Keratinocyte (primary cell): Measurements from ENCODE around the gene METTL3. TPM values are rescaled to one million over a fixed set of nuclear protein-coding genes. Genes with fewer than 3 reads are reported as not detected.
A peak's percentile ranks its signal among the peaks of the same experiment; 100 is the strongest.

ENCODE experiments used
- DNase-seq: peaks from one replicate; pipeline ENCODE4 v3.0.0-alpha.2; 2011; ENCODE audit warnings: low read depth, missing footprints, low spot score
- FAIRE-seq: peaks from 2 replicates; lab custom pipeline; 2011; peaks lifted over from hg19 to GRCh38; lab: Jason Lieb, UNC
- H2AFZ ChIP-seq: 2 replicates; pipeline ENCODE4 v1.6.0; 2012; ENCODE audit warnings: low read length, control low read depth, inconsistent platforms; ENCODE audit not compliant: control insufficient read depth
- H3K27ac ChIP-seq: 2 replicates; pipeline ENCODE4 v1.5.1; 2011; ENCODE audit warnings: low read length; ENCODE audit not compliant: control insufficient read depth, insufficient read depth
- H3K27me3 ChIP-seq: 3 replicates; pipeline ENCODE4 v1.6.0; 2011; ENCODE audit warnings: low read length; ENCODE audit not compliant: control insufficient read depth, insufficient read depth; ENCODE audit errors: extremely low read depth
- H3K36me3 ChIP-seq, 2 experiments: 2 replicates in 1 of 2; 3 replicates in 1 of 2; pipeline ENCODE4 v1.5.1; 2011; ENCODE audit warnings: low read length in 2 of 2, mild to moderate bottlenecking in 1 of 2; ENCODE audit not compliant: control insufficient read depth in 2 of 2, insufficient read depth in 2 of 2; ENCODE audit errors: extremely low read depth in 1 of 2
- H3K4me1 ChIP-seq: 3 replicates; pipeline ENCODE4 v1.5.1; 2011; ENCODE audit warnings: low read length; ENCODE audit not compliant: control insufficient read depth, insufficient read depth; ENCODE audit errors: extremely low read depth
- H3K4me2 ChIP-seq: 3 replicates; pipeline ENCODE4 v1.6.0; 2011; ENCODE audit warnings: low read depth, low read length; ENCODE audit not compliant: control insufficient read depth, insufficient read depth; ENCODE audit errors: extremely low read depth
- H3K4me3 ChIP-seq, 3 experiments: fragments of 200-600 bp in 1 of 3; sonication (generic) in 1 of 3; 2 replicates in 2 of 3; 3 replicates in 1 of 3; pipeline ENCODE4 v1.5.1; 2011 to 2016; ENCODE audit warnings: low read length in 3 of 3, mild to moderate bottlenecking in 3 of 3, control low read depth in 2 of 3, inconsistent platforms in 1 of 3, low read depth in 1 of 3, mixed read lengths in 1 of 3, mixed run types in 1 of 3, moderate library complexity in 1 of 3; ENCODE audit not compliant: control insufficient read depth in 2 of 3, insufficient read depth in 2 of 3; ENCODE audit errors: extremely low read depth in 1 of 3
- H3K79me2 ChIP-seq: 2 replicates; pipeline ENCODE4 v1.6.0; 2012; ENCODE audit warnings: low read length; ENCODE audit not compliant: control insufficient read depth, insufficient read depth
- H3K9ac ChIP-seq: 3 replicates; pipeline ENCODE4 v1.6.0; 2011; ENCODE audit warnings: low read length; ENCODE audit not compliant: control insufficient read depth, insufficient read depth; ENCODE audit errors: extremely low read depth
- H3K9me1 ChIP-seq: 3 replicates; pipeline ENCODE4 v1.6.0; 2011; ENCODE audit warnings: low read length; ENCODE audit not compliant: control insufficient read depth, insufficient read depth; ENCODE audit errors: extremely low read depth
- H3K9me3 ChIP-seq: 2 replicates; pipeline ENCODE4 v1.5.1; 2012; ENCODE audit warnings: low read depth, low read length; ENCODE audit not compliant: control insufficient read depth
- H4K20me1 ChIP-seq: 3 replicates; pipeline ENCODE4 v1.6.0; 2011; ENCODE audit warnings: low read length; ENCODE audit not compliant: control insufficient read depth, insufficient read depth; ENCODE audit errors: extremely low read depth
- EZH2 ChIP-seq: IDR thresholded peaks from one replicate; pipeline ENCODE4 v1.6.1; 2012; ENCODE audit warnings: inconsistent platforms, mild to moderate bottlenecking, low read length, moderate library complexity
- dilution Hi-C: fragments of 300-500 bp; cut with MboI; formaldehyde crosslinking; loops from one replicate; pipeline ENCODE4 v1.7.0; 2020; ENCODE audit warnings: low sequenced_read_pairs; ENCODE audit not compliant: extremely low pct_ligation_motif_present
- polyA plus RNA-seq, 5 experiments: library from polyadenylated mRNA; depleted of rRNA in 3 of 5; stranded (reverse) in 3 of 5; stranded (forward) in 1 of 5; unstranded in 1 of 5; fragments of >200 nt; gene quantifications; 1 replicate in 1 of 5; 2 replicates in 3 of 5; 3 replicates in 1 of 5; pipeline versions ENCODE4 v1.2.1 to v1.2.3, GENCODE V29; 2011 to 2012; ENCODE audit warnings: missing spikeins in 2 of 5, low read depth in 1 of 5, low replicate concordance in 1 of 5
- TF ChIP-seq, protein P1 (sequence below), 3 experiments: IDR thresholded peaks in 1 of 3; conservative IDR thresholded peaks in 1 of 3; optimal IDR thresholded peaks in 1 of 3; 2 replicates in 2 of 3; 3 replicates in 1 of 3; pipeline versions ENCODE3 to v1.5.1; 2011; ENCODE audit warnings: low read length in 3 of 3, mild to moderate bottlenecking in 3 of 3, moderate library complexity in 2 of 3, control low read depth in 1 of 3, inconsistent platforms in 1 of 3; ENCODE audit not compliant: insufficient read depth in 2 of 3; ENCODE audit errors: extremely low read depth in 1 of 3

METTL3 gene
- polyA plus RNA-seq, 1 donor (not counting 4 experiments of a cell fraction or from before 2014, with no cell fraction given), result 99.7 TPM

DNA sequence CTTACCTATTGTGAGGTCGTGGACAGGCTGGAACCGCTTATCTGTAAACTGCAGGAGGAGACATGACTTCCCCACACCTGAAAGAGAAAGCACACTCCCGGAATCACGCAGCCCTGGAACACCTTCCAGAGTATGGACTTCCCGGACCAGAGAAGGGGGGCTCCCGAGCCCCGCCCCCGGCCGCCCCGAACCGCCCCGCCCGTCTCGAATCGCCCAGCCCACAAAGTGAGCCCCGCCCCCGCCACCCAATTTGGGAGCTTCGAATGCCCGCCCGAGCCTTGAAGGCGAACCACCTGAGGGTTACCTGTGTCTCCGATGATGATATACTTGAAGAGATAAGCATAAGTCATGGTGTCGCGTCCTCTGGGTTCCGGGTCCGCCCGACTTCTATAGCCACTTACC is 34.6 kb downstream of the METTL3 start:
- Histone ChIP-seq H3K4me1 (peaks cover 13% of the 10 kb centered on the region), H2AFZ (peak overlapping the region; percentile 98), H3K9ac (peak overlapping the region; percentile 91), H3K4me3 (peak overlapping the region; percentile 97 to 99 (median 98)), H4K20me1 (no peaks in the 10 kb centered on the region), H3K79me2 (peaks cover 43% of the 10 kb centered on the region), H3K36me3 (peaks cover 0 to 4% of the 10 kb centered on the region in 2 experiments), H3K9me1 (no peaks in the 10 kb centered on the region), H3K27ac (peak overlapping the region; percentile 92), H3K4me2 (peak overlapping the region; percentile 88), H3K9me3 (no peaks in the 10 kb centered on the region), H3K27me3 (no peaks in the 10 kb centered on the region)
- dilution Hi-C loops, result no loop called here
- TF ChIP-seq, protein P1, sequence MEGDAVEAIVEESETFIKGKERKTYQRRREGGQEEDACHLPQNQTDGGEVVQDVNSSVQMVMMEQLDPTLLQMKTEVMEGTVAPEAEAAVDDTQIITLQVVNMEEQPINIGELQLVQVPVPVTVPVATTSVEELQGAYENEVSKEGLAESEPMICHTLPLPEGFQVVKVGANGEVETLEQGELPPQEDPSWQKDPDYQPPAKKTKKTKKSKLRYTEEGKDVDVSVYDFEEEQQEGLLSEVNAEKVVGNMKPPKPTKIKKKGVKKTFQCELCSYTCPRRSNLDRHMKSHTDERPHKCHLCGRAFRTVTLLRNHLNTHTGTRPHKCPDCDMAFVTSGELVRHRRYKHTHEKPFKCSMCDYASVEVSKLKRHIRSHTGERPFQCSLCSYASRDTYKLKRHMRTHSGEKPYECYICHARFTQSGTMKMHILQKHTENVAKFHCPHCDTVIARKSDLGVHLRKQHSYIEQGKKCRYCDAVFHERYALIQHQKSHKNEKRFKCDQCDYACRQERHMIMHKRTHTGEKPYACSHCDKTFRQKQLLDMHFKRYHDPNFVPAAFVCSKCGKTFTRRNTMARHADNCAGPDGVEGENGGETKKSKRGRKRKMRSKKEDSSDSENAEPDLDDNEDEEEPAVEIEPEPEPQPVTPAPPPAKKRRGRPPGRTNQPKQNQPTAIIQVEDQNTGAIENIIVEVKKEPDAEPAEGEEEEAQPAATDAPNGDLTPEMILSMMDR (optimal IDR thresholded peaks at IDR 0.05 in 1 of 3, IDR thresholded peaks at IDR 0.05 in 1 of 3, conservative IDR thresholded peaks at IDR 0.05 in 1 of 3; ENCODE audit: extremely low read depth in 1 of 3, insufficient read depth in 2 of 3, low read length in 3 of 3), result no peak
- TF ChIP-seq EZH2, result no peak
- FAIRE-seq, result no peak
- DNase-seq, result peak; percentile 48

- no peaks in the 10 kb centered on the region for H3K9me1 ChIP-seq
- H3K9ac ChIP-seq, result peak overlapping the region; percentile 91
- H3K36me3 ChIP-seq, result peaks cover 0 to 4% of the 10 kb centered on the region in 2 experiments
- DNase-seq (no peak), FAIRE-seq (no peak)
- peak overlapping the region; percentile 97 to 99 (median 98) for H3K4me3 ChIP-seq
- H3K4me2 ChIP-seq, result peak overlapping the region; percentile 88
- H3K79me2 ChIP-seq, result peaks cover 38% of the 10 kb centered on the region
- peak overlapping the region; percentile 92 for H3K27ac ChIP-seq
- H4K20me1 ChIP-seq, result no peaks in the 10 kb centered on the region
- H3K4me1 ChIP-seq, result peaks cover 13% of the 10 kb centered on the region
- H2AFZ ChIP-seq, result peak overlapping the region; percentile 75
- H3K9me3 ChIP-seq, result no peaks in the 10 kb centered on the region
- dilution Hi-C loops, result no loop called here
- no peaks in the 10 kb centered on the region for H3K27me3 ChIP-seq
- TF ChIP-seq, protein P1 (optimal IDR thresholded peaks at IDR 0.05 in 1 of 3, IDR thresholded peaks at IDR 0.05 in 1 of 3, conservative IDR thresholded peaks at IDR 0.05 in 1 of 3; ENCODE audit: extremely low read depth in 1 of 3, insufficient read depth in 2 of 3, low read length in 3 of 3), result no peak
- TF ChIP-seq EZH2, result no peak
These were observed 35.2 kb downstream of the METTL3 start for GRCh38 chr14:21475767-21476522.
